Measurements from ENCODE around the gene CATSPER1.

Gene CATSPER1

GRCh38 chr11:65992056-65992455 lies 34.2 kb downstream of the CATSPER1 start:
- no peak for DNase-seq

GRCh38 chr11:65988791-65989592 lies 37.3 kb downstream of the CATSPER1 start:
- DNase-seq: peak; percentile 96

- DNase-seq: no peak
Measured at GRCh38 chr11:65987336-65987735, 38.9 kb downstream of the CATSPER1 start.

- no peak for DNase-seq
Measured at GRCh38 chr11:65983589-65983987, 42.7 kb downstream of the CATSPER1 start.

DNA sequence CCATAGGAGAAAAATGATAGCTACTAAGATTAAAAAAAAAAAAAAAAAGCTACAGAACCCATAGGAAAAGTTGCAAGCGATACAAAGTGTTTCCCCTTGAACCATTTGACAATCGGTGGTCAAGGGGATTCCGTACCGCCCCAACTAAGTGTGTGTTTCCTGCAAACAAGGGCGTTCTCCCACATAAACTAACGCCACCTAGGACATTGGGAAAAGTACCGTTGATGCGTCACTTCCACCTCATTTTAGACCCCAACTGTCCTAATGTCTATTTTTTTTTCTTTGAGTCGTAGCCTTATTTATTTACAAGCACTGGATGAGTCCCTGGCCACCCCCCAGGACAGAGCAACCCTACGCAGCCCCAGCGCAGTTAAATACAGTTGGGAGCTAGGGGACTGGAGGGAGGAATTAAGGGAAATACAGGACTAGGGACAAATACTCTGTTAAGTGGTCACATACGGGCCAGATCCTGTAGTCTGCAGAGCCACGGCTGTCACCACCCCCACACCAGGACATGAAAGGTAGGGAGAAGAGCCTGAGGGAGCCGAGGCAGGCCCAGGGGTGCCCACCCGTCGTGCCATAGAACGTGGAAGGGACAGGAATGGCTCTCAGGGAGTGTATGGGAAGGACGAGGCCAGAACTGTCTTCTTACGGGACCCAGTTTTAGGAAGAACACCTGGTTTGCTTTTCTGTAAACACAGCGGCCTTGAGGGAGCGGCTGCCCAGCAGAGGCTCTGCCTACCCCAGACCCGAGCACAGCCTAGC lies 43.3 kb downstream of the CATSPER1 start:
- DNase-seq: no peak

- no peak for DNase-seq
Measured at GRCh38 chr11:65981972-65982823, 44.1 kb downstream of the CATSPER1 start.

GRCh38 chr11:65981101-65981740 lies 45.1 kb downstream of the CATSPER1 start:
- no peak for DNase-seq

DNA sequence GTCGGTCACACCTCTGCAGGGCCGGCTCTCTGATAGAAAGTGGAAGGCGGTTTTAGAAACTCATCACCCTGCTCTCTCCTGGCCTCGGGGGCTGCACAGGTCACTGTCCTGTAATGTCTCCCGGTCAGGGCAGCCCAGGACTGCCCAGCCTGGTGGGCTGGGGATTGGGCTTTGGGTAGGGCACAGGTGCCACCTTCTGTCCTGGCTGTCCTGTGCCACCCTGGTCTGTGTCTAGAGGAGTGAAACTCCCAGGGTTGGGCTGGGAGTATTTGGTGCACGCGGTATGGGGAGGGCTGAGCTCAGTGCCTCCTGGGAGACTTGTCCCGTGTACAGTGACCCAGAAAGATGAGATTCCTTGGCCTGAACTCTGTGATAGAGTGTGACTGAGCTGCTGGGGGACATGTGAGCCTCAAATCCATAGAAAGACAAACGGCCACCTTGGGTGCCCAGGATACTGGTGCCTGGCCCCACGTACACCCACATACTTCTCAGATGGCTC lies 47.0 kb downstream of the CATSPER1 start:
- DNase-seq: no peak

DNA sequence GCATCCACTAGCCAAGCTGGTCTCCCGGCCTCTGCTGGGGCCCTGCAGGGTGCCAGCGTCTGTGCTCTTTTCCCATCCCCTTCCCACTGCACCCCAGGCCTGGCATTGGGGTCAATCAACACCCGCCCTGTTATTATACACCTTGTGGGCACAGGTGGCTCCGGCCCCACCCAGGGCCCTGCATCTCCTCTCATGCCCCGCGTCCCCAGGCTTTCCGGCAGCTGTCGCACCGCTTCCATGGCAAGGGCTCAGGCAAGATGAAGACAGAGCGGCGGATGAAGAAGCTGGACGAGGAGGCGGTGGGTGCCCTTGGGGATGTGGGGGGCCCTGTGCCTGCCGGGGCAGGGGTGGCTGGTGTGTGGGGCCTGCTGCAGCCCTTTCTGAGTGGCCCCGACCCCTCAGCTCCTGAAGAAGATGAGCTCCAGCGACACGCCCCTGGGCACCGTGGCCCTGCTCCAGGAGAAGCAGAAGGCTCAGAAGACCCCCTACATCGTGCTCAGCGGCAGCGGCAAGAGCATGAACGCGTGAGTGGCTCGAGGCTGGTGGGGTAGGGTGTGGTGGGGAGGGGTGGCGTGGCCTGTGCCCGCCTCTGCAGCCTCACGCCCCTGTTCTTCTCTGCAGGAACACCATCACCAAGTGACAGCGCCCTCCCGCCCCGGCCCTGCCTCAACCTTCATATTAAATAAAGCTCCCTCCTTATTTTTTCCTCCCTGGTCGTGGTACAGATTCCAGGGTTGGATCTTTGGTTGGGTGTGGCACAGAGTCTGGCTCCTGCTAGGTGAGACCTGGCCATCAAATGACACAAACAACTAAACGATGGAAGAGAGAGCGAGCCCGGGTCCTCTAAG lies 47.7 kb downstream of the CATSPER1 start:
- no peak for DNase-seq

DNA sequence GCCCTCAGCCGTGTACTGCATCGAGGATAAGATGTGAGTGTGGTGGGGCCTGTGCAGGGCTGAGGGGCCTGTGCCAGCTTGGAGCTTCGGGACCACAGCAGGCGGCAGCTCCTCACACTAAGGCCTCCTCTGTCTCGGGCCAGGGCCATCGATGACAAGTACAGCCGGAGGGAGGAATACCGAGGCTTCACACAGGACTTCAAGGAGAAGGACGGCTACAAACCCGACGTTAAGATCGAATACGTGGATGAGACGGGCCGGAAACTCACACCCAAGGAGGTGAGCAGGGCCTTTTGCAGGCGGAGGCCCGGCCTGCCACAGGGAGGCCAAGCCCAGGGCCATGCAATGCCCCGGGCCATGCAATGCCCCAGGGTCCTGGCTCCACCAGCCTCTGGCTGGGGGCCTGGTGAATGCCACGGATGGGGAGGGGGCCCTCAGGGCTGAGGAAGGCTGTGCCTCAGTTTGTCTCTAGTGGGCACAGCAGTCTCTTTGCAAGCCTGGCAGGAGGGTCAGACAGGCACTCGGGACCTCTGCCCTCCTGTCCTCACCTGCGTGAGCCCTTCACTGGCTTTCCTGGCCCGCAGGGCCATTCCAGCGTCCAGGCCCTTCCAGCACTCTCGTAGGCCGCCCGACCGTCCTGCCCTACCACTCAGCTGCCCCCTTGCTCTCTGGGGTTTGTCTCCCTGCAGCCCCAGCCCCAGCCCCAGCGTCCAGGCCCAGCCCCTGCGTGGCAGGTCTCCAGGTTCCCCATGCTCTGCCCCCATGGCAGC lies 48.5 kb downstream of the CATSPER1 start:
- no peak for DNase-seq

DNA sequence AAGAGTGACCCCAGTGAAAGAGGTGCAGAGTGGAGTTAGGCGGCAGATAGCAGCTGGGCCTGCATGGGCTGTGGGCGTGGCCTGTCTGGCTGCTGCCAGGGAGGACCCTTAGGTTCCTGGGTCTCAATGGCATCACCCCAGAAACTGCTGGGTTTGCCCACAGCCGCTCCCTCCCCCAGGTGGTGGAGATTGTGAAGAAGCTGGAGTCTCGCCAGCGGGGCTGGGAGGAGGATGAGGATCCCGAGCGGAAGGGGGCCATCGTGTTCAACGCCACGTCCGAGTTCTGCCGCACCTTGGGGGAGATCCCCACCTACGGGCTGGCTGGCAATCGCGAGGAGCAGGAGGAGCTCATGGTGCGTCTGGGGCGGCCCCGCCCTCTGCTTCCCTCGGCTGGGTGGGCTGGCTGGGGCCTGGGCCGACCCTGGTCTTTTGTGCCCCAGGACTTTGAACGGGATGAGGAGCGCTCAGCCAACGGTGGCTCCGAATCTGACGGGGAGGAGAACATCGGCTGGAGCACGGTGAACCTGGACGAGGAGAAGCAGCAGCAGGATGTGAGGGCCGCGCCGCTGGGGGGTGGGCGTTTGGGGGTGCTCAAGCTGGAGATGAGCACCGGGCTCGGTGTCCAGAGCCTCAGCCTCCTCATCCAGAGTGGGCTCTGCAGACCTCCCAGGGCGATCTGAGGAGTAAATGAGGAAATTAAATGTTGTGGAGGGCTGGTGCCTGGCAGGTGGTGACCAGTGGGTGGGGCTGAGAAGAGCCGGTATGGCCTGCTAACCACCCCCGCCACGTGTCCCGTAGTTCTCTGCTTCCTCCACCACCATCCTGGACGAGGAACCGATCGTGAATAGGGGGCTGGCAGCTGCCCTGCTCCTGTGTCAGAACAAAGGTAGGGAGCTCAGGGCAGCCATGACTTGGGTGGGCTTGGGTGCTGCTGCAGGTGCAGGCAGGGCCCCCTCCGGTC lies 49.8 kb downstream of the CATSPER1 start:
- DNase-seq: no peak

GRCh38 chr11:65975771-65976170 lies 50.5 kb downstream of the CATSPER1 start:
- DNase-seq: no peak

- no peak for DNase-seq
Measured at GRCh38 chr11:65973439-65974110, 52.7 kb downstream of the CATSPER1 start.

DNA sequence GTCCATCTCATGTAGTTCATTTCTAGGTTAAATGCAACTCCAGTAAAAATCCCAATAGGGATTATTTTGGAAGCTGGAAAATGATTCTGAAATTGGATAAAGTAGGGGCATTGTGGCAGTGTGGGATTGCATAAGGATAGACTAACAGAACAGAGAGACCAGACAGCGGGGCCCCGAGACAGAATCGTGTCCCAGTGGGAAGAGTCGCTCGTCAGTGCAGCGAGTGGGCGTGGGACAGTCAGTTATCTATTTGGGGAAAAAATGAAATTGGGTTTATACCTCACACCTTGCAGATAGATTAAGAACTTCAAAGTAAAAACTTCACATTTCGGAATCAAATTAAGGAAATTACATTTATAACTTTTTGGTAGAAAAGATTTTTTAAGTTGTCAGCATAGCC lies 54.2 kb downstream of the CATSPER1 start:
- no peak for DNase-seq

DNA sequence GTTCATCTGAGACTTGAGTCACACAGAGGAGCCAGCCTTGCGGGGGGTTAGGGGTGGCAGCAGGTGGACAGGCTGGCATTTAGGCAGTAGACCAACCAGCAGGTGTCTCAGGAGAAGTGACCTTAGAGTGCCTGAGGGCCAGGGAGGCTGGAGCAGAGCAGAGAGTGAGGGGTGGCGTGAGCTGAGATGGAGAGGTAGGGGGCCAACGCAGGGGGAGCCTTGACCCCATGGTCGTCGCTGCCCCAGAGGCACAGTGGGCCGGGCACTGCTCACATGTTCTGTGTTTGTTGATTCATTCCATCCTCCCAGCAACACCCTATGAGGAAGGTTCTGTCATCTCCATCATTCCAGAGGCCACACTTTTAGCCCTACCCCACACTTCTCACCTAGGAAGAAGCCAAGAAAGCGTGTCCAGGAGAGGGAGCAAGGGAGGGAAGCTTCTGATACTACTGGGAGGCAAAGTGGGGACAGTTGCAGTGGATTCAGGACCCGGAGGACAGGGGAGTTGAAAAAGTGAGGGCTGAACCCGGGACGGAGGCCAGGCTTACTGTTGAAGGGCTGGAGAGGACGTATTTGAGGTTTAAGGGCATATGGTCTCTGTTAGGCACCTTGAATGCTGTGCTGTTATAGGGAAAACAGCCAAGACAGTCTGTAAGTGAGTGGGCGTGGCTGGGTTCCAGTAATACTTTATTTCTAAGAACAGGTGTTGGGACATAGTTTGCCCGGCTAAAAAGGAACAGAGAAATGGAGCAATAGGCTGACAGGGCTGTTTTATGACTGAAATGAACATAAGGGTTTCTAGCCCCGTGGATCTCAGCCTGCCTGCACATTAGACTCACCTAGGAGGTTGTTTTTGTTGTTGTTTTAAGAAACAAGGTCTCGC lies 57.4 kb downstream of the CATSPER1 start:
- DNase-seq: no peak

DNA sequence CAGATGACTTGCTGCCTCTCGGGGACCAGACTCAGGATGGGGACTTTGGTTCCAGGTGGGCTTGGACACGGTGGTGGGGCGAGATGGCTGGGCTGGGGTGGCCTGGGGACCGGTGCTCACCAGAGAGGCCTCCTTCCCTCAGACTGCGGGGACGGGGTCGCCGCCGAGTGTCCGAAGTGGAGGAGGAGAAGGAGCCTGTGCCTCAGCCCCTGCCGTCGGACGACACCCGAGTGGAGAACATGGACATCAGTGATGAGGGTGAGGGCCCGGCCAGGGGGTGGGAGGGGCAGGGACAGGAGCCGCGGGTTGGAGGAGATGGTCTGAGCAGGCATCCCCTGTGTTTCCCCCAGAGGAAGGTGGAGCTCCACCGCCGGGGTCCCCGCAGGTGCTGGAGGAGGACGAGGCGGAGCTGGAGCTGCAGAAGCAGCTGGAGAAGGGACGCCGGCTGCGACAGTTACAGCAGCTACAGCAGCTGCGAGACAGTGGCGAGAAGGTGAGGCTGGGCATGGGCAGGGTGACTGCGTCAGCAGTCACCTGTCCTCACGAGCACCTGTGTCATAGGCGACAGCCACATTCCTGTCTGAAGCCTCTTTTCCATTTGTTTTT lies 58.8 kb downstream of the CATSPER1 start:
- no peak for DNase-seq

All from CD4-positive, alpha-beta T cell treated with Interleukin-21 for 1 hour (primary cell).